ENCODE data around the gene FSTL5. TPM values are rescaled to one million over a fixed set of nuclear protein-coding genes. Genes with fewer than 3 reads are reported as not detected.
"Not testable (repeated sequence)": the region's sequence is repeated elsewhere in the genome, so short reads cannot be mapped to it uniquely, and the experiment has no call there.

Gene FSTL5
- total and polyA plus RNA-seq, 2 experiments from 2014 or later = 0.29 to 0.57 TPM

- Histone ChIP-seq H3K4me3 (no peak overlapping the region), H3K4me2 (no peak overlapping the region), H3K79me2 (no peaks in the 10 kb centered on the region), H2AFZ (no peak overlapping the region), H3K27ac (no peak overlapping the region), H3K4me1 (ENCODE audit: insufficient read depth) (no peaks in the 10 kb centered on the region), H3K9me2 (replicated peaks; ENCODE audit: insufficient read depth) (no peaks in the 10 kb centered on the region), H3K9me3 (ENCODE audit: low read depth) (no peaks in the 10 kb centered on the region), H3K36me3 (replicated peaks; ENCODE audit: insufficient read depth, low read depth) (no peaks in the 10 kb centered on the region), H4K20me1 (ENCODE audit: insufficient read depth, poor library complexity, severe bottlenecking) (no peaks in the 10 kb centered on the region), H3K27me3 (no peaks in the 10 kb centered on the region)
- DNase-seq (ENCODE audit: low spot score) = no peak
- 51% methylated on average over 5 of the region's 5 CpGs for WGBS (ENCODE audit: low lambda C conversion rate, missing lambda C conversion rate)
- TF ChIP-seq CTCF (IDR thresholded peaks at IDR 0.05; ENCODE audit: poor library complexity) (no peak), EZH2 (IDR thresholded peaks at IDR 0.05; ENCODE audit: borderline replicate concordance) (no peak), EZH2phosphoT487 (IDR thresholded peaks at IDR 0.05; ENCODE audit: low read depth, severe bottlenecking, unreplicated experiment) (no peak)
Observed at GRCh38 chr4:162104459-162105124, 59.2 kb downstream of the FSTL5 start.

GRCh38 chr4:162103908-162104307 lies 59.9 kb downstream of the FSTL5 start:
- DNase-seq (ENCODE audit: low spot score); H3K9me2 ChIP-seq (replicated peaks; ENCODE audit: insufficient read depth); H3K4me3 ChIP-seq: not testable (repeated sequence)

GRCh38 chr4:162102713-162103112 lies 61.1 kb downstream of the FSTL5 start:
- H4K20me1 ChIP-seq (ENCODE audit: insufficient read depth, poor library complexity, severe bottlenecking) = no peaks in the 10 kb centered on the region
- TF ChIP-seq EZH2phosphoT487 (IDR thresholded peaks at IDR 0.05; ENCODE audit: low read depth, severe bottlenecking, unreplicated experiment) (no peak), CTCF (IDR thresholded peaks at IDR 0.05; ENCODE audit: poor library complexity) (no peak), EZH2 (IDR thresholded peaks at IDR 0.05; ENCODE audit: borderline replicate concordance) (no peak)
- H3K36me3 ChIP-seq (replicated peaks; ENCODE audit: insufficient read depth, low read depth) = no peaks in the 10 kb centered on the region
- H3K79me2 ChIP-seq = no peaks in the 10 kb centered on the region
- no peaks in the 10 kb centered on the region for H3K9me3 ChIP-seq (ENCODE audit: low read depth)
- 49% methylated on average over 1 of the region's 1 CpG for WGBS (ENCODE audit: low lambda C conversion rate, missing lambda C conversion rate)
- H3K27ac ChIP-seq = no peak overlapping the region
- H2AFZ ChIP-seq = no peak overlapping the region
- H3K4me3 ChIP-seq = no peak overlapping the region
- H3K4me2 ChIP-seq = no peak overlapping the region
- H3K9me2 ChIP-seq (replicated peaks; ENCODE audit: insufficient read depth) = no peaks in the 10 kb centered on the region
- no peaks in the 10 kb centered on the region for H3K4me1 ChIP-seq (ENCODE audit: insufficient read depth)
- no peak for DNase-seq (ENCODE audit: low spot score)
- no peaks in the 10 kb centered on the region for H3K27me3 ChIP-seq

More at GRCh38 chr4:162103908-162104307, 59.9 kb downstream of the FSTL5 start:
- H3K9me3 ChIP-seq (ENCODE audit: low read depth); H3K36me3 ChIP-seq (replicated peaks; ENCODE audit: insufficient read depth, low read depth); H4K20me1 ChIP-seq (ENCODE audit: insufficient read depth, poor library complexity, severe bottlenecking); H3K79me2 ChIP-seq; H3K27ac ChIP-seq; H2AFZ ChIP-seq; H3K27me3 ChIP-seq; H3K4me2 ChIP-seq; H3K4me1 ChIP-seq (ENCODE audit: insufficient read depth): not testable (repeated sequence)
- WGBS (ENCODE audit: low lambda C conversion rate, missing lambda C conversion rate) = 96% methylated on average over 12 of the region's 12 CpGs

- Histone ChIP-seq H4K20me1 (ENCODE audit: insufficient read depth, poor library complexity, severe bottlenecking) (no peaks in the 10 kb centered on the region), H3K27me3 (no peaks in the 10 kb centered on the region), H3K27ac (no peak overlapping the region), H3K79me2 (no peaks in the 10 kb centered on the region), H3K4me1 (ENCODE audit: insufficient read depth) (no peaks in the 10 kb centered on the region), H3K9me3 (ENCODE audit: low read depth) (no peaks in the 10 kb centered on the region), H2AFZ (no peak overlapping the region), H3K9me2 (replicated peaks; ENCODE audit: insufficient read depth) (no peaks in the 10 kb centered on the region), H3K4me3 (no peak overlapping the region), H3K4me2 (no peak overlapping the region), H3K36me3 (replicated peaks; ENCODE audit: insufficient read depth, low read depth) (no peaks in the 10 kb centered on the region)
- no peak for DNase-seq (ENCODE audit: low spot score)
- 44% methylated on average over 1 of the region's 1 CpG for WGBS (ENCODE audit: low lambda C conversion rate, missing lambda C conversion rate)
- TF ChIP-seq EZH2phosphoT487 (IDR thresholded peaks at IDR 0.05; ENCODE audit: low read depth, severe bottlenecking, unreplicated experiment) (no peak), EZH2 (IDR thresholded peaks at IDR 0.05; ENCODE audit: borderline replicate concordance) (no peak), CTCF (IDR thresholded peaks at IDR 0.05; ENCODE audit: poor library complexity) (no peak)
Observed at GRCh38 chr4:162101337-162101736, 62.5 kb downstream of the FSTL5 start.

Measured in hepatocyte (in vitro differentiated cells).